Measurements from ENCODE around the gene C11orf42. TPM values are rescaled to one million over a fixed set of nuclear protein-coding genes. Genes with fewer than 3 reads are reported as not detected.
A peak's percentile ranks its signal among the peaks of the same experiment; 100 is the strongest.

The C11orf42 gene
- total RNA-seq, 1 experiment from 2014 or later: not detected

DNA sequence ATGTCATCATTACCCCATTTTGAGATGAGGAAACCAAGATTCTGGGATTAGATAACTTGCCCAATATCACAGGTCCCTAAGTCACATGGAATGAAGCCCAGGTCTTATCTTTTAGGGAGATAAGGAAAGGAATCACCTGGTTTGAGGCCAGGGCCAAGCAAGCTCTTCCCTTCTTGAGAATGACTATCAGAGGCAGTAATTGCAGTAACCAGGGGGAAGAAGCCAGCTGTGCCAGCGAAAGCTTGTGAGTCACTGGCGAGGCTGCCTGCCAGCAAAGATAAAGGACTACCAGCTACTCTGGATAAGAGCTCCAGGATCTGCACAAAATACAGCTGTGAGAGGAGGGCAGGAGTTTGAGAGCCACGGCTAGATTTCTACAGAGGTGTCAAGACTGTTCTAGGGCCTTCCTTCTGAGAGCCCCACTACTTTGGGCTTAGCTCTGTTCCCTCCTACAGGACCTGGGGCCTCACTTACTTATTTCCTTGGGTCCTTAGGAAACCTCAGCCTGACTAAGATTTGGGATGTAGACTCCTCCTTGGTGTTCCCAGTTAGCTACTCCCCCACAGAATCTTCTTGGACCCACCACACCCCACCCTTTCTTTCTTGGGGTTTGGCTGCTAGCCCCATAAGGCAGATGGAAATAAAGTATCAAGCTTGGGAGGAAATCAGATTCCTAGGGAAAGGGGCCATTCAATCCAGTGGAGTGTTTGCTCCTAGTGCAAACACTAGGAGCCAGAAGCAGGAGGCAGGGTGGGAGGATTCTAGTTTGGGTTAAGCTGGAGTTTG is 44.6 kb downstream of the C11orf42 start:
- CTCF ChIA-PET: interaction anchor here (0.6 to 3.5 kb wide), 6 partner anchors 20 to 112 kb away, joined by 5 to 36 read pairs (median 14); no protein-coding TSS in a partner anchor

DNA sequence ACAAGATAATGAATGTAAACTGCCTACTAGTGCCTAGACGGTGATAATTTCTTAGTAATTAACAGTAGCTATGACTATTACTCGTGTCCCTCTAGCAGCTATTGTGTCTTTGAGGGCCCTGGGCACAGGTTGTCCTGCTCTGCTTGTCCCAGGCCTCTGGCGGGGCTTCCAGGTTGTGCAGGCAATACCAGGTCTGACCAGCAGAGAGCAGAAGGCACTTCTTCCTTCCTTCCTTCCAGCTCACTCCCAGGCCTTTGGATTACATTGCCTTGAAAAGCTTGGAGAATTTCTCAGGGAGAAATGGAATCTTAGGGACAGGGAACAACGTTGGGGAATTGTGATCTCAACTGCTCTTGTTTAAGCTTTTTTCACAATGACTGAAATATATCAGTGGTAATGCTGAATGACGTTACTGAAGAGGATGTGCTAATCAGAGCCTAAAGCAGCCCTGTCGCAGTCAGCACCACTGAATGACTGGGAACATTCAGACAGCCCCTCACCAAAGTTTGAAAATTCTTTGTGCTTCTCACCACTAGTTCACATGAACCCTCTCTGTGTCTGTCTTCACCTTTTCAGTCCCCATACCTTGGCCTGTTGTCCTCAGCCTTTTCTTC is 45.9 kb downstream of the C11orf42 start:
- H3K4me1 ChIP-seq: peaks cover 15% of the 10 kb centered on the region
- H3K9me3 ChIP-seq: no peaks in the 10 kb centered on the region
- Mint-ChIP-seq H3K36me3 (ENCODE audit: insufficient read depth, unreplicated experiment) (no peaks in the 10 kb centered on the region), H3K4me1 (ENCODE audit: low read depth, unreplicated experiment) (peaks cover 17% of the 10 kb centered on the region), H3K4me3 (ENCODE audit: unreplicated experiment) (no peak overlapping the region), H3K9me3 (ENCODE audit: unreplicated experiment) (no peaks in the 10 kb centered on the region), H3K27ac (ENCODE audit: unreplicated experiment) (no peak overlapping the region), H3K27me3 (ENCODE audit: insufficient read depth, unreplicated experiment) (no peaks in the 10 kb centered on the region)
- TF ChIP-seq, protein P1, sequence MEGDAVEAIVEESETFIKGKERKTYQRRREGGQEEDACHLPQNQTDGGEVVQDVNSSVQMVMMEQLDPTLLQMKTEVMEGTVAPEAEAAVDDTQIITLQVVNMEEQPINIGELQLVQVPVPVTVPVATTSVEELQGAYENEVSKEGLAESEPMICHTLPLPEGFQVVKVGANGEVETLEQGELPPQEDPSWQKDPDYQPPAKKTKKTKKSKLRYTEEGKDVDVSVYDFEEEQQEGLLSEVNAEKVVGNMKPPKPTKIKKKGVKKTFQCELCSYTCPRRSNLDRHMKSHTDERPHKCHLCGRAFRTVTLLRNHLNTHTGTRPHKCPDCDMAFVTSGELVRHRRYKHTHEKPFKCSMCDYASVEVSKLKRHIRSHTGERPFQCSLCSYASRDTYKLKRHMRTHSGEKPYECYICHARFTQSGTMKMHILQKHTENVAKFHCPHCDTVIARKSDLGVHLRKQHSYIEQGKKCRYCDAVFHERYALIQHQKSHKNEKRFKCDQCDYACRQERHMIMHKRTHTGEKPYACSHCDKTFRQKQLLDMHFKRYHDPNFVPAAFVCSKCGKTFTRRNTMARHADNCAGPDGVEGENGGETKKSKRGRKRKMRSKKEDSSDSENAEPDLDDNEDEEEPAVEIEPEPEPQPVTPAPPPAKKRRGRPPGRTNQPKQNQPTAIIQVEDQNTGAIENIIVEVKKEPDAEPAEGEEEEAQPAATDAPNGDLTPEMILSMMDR (IDR thresholded peaks at IDR 0.05; ENCODE audit: insufficient read depth in 1 of 2, low read depth in 1 of 2, low read length in 1 of 2, severe bottlenecking in 1 of 2, unreplicated experiment in 1 of 2): peak; percentile 69 to 91
- no peaks in the 10 kb centered on the region for H3K27me3 ChIP-seq (replicated peaks; ENCODE audit: control insufficient read depth, insufficient read depth, low read length)
- no peaks in the 10 kb centered on the region for H3K36me3 ChIP-seq (ENCODE audit: control insufficient read depth, insufficient read depth, low read length)
- no TSS peak for BruUV-seq (replicated peaks)
- DNase-seq: peak; percentile 81 to 83
- intact Hi-C loops (cut with micrococcal nuclease; ENCODE audit: unreplicated experiment): loop anchor here (1.0 kb wide), 4 partner anchors 47 to 112 kb away; no protein-coding TSS in a partner anchor
- no peak overlapping the region for H3K4me3 ChIP-seq (ENCODE audit: low read depth, low read length)
- ChIA-PET POLR2A (interaction anchor here (1.1 kb wide), 1 partner anchor 9 kb away, joined by 3 read pairs; no protein-coding TSS in a partner anchor), CTCF (interaction anchor here (0.6 to 3.5 kb wide), 18 partner anchors 9 to 139 kb away, joined by 3 to 36 read pairs (median 4); partner anchors contain the start of genes CAVIN3, FHIP1B and SMPD1)

More for the DNA sequence above, 44.6 kb downstream of the C11orf42 start:
- Mint-ChIP-seq H3K4me1 (ENCODE audit: low read depth, unreplicated experiment) (peaks cover 17% of the 10 kb centered on the region), H3K4me3 (ENCODE audit: unreplicated experiment) (no peak overlapping the region), H3K36me3 (ENCODE audit: insufficient read depth, unreplicated experiment) (no peaks in the 10 kb centered on the region), H3K9me3 (ENCODE audit: unreplicated experiment) (no peaks in the 10 kb centered on the region), H3K27me3 (ENCODE audit: insufficient read depth, unreplicated experiment) (no peaks in the 10 kb centered on the region), H3K27ac (ENCODE audit: unreplicated experiment) (no peak overlapping the region)
- no peak for DNase-seq
- no peaks in the 10 kb centered on the region for H3K36me3 ChIP-seq (ENCODE audit: control insufficient read depth, insufficient read depth, low read length)
- intact Hi-C loops (cut with micrococcal nuclease; ENCODE audit: unreplicated experiment): no loop called here
- TF ChIP-seq, protein P1 (IDR thresholded peaks at IDR 0.05; ENCODE audit: insufficient read depth in 1 of 2, low read depth in 1 of 2, low read length in 1 of 2, severe bottlenecking in 1 of 2, unreplicated experiment in 1 of 2): no peak
- H3K4me3 ChIP-seq (ENCODE audit: low read depth, low read length): no peak overlapping the region
- no TSS peak for BruUV-seq (replicated peaks)
- H3K27me3 ChIP-seq (replicated peaks; ENCODE audit: control insufficient read depth, insufficient read depth, low read length): no peaks in the 10 kb centered on the region
- H3K4me1 ChIP-seq: peaks cover 15% of the 10 kb centered on the region
- H3K9me3 ChIP-seq: no peaks in the 10 kb centered on the region
- POLR2A ChIA-PET: no interaction called here

DNA sequence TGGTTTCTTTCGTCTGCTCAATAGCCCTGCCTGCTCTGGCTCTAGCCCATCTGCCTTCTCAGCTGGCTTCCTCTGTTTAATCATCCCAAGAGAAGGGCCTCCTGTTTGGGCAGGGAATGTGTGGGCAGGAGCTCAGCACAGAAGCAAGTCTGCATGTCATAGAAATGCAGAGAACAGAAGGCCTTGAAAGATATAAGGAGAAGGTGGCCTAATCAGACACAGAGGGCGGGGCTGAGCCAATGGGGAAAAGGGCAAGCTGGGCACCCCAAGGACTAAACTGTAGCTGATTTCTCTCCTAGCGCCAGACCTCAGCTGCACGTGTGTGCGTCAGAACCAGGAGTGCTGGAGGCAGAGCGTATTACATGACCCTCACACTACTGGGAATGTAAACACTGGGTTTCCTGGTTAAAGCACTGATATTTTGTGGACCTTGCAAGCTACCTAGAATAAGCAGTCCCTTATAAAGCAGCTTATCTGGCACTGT is 46.7 kb downstream of the C11orf42 start:
- POLR2A ChIA-PET: no interaction called here
- H3K4me1 Mint-ChIP-seq (ENCODE audit: low read depth, unreplicated experiment): peaks cover 17% of the 10 kb centered on the region
- H3K27me3 Mint-ChIP-seq (ENCODE audit: insufficient read depth, unreplicated experiment): no peaks in the 10 kb centered on the region
- H3K4me3 ChIP-seq (ENCODE audit: low read depth, low read length): no peak overlapping the region
- no peaks in the 10 kb centered on the region for H3K9me3 Mint-ChIP-seq (ENCODE audit: unreplicated experiment)
- H3K27me3 ChIP-seq (replicated peaks; ENCODE audit: control insufficient read depth, insufficient read depth, low read length): no peaks in the 10 kb centered on the region
- intact Hi-C loops (cut with micrococcal nuclease; ENCODE audit: unreplicated experiment): loop anchor here (1.0 kb wide), 4 partner anchors 46 to 111 kb away; no protein-coding TSS in a partner anchor
- H3K4me3 Mint-ChIP-seq (ENCODE audit: unreplicated experiment): no peak overlapping the region
- CTCF ChIA-PET: interaction anchor here (1.0 to 3.5 kb wide), 4 partner anchors 14 to 110 kb away, joined by 3 to 36 read pairs (median 11); no protein-coding TSS in a partner anchor
- BruUV-seq (replicated peaks): no TSS peak
- DNase-seq: no peak
- no peaks in the 10 kb centered on the region for H3K36me3 ChIP-seq (ENCODE audit: control insufficient read depth, insufficient read depth, low read length)
- no peaks in the 10 kb centered on the region for H3K9me3 ChIP-seq
- peaks cover 15% of the 10 kb centered on the region for H3K4me1 ChIP-seq
- TF ChIP-seq, protein P1 (IDR thresholded peaks at IDR 0.05; ENCODE audit: insufficient read depth in 1 of 2, low read depth in 1 of 2, low read length in 1 of 2, severe bottlenecking in 1 of 2, unreplicated experiment in 1 of 2): no peak
- no peak overlapping the region for H3K27ac Mint-ChIP-seq (ENCODE audit: unreplicated experiment)
- H3K36me3 Mint-ChIP-seq (ENCODE audit: insufficient read depth, unreplicated experiment): no peaks in the 10 kb centered on the region

Measured in Caco-2 (cell line).